Epithelial cell of proximal tubule (primary cell): Measurements from ENCODE around the gene C11orf68. TPM values are rescaled to one million over a fixed set of nuclear protein-coding genes. Genes with fewer than 3 reads are reported as not detected.
"Not testable (repeated sequence)": the region's sequence is repeated elsewhere in the genome, so short reads cannot be mapped to it uniquely, and the experiment has no call there.

Experiments used
- DNase-seq: peaks from one replicate; pipeline ENCODE4 v3.0.0-alpha.2; 2011; ENCODE audit warnings: low read depth
- H3K4me3 ChIP-seq: 2 replicates; pipeline ENCODE4 v1.5.1; 2011; ENCODE audit warnings: low read depth, mild to moderate bottlenecking, low read length
- total RNA-seq: library from RNA; depleted of rRNA; stranded (reverse); fragments of >200 nt; gene quantifications from 2 replicates; pipeline ENCODE4 v1.2.3, GENCODE V29; 2015
- TF ChIP-seq, protein P1 (sequence below): conservative IDR thresholded peaks from 2 replicates; pipeline ENCODE4 v1.5.1; 2012; ENCODE audit warnings: low read depth, mild to moderate bottlenecking, low read length

The C11orf68 gene
- total RNA-seq, 1 donor from 2014 or later, result 6.6 TPM

DNA sequence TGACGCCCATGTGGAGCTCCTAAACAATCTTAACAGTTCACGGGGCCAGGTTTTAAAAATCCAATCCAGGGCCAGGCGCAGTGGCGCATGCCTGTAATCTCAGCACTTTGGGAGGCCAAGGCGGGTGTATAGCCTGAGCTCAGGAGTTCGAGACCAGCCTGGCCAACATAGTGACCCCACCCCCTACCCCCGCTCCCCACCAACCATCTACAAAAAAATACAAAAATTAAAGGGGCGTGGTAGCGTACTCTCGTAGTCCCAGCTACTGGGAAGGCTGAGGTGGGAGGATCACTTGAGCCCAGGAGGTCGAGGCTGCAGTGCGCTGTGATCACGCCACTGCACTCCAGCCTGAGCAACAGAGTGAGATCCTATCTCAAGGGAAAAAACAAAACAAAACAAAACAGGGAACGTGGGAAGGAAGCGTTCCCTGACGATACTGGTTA lies 42.0 kb upstream of the C11orf68 start:
- TF ChIP-seq, protein P1, sequence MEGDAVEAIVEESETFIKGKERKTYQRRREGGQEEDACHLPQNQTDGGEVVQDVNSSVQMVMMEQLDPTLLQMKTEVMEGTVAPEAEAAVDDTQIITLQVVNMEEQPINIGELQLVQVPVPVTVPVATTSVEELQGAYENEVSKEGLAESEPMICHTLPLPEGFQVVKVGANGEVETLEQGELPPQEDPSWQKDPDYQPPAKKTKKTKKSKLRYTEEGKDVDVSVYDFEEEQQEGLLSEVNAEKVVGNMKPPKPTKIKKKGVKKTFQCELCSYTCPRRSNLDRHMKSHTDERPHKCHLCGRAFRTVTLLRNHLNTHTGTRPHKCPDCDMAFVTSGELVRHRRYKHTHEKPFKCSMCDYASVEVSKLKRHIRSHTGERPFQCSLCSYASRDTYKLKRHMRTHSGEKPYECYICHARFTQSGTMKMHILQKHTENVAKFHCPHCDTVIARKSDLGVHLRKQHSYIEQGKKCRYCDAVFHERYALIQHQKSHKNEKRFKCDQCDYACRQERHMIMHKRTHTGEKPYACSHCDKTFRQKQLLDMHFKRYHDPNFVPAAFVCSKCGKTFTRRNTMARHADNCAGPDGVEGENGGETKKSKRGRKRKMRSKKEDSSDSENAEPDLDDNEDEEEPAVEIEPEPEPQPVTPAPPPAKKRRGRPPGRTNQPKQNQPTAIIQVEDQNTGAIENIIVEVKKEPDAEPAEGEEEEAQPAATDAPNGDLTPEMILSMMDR, result no peak
- no peak for DNase-seq
- H3K4me3 ChIP-seq, result peak overlapping the region; percentile 75

DNA sequence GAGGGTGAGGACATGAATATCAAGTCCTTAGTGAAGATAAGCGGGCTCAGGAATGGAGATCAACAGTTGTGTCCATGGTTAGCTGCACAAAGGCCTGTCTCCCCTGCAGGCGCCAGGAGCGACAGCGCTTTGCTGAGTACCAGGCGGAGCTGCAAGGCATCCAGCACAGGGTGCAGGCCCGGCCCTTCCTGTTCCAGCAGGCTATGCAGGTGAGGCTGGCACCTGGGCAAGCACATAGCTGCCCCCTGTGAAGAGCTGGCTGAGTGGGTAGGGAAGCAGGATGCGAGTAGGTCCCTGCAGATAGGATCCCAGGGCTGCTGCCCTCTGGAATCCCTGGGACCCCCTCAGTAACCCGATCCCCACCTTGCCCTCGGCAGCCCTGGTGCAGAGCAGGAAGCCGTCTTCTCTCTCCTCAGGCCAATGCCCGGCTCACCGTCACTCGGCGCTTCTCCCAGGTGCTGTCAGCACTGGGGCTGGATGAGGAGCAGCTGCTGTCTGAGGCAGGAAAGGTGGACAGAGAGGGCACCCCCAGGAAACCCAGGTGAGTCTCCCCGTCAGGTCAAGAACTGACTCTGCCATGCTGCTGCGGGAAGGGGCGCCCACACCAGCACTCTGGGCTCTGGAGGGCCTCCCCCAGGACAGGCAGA lies 40.0 kb upstream of the C11orf68 start:
- no peak for DNase-seq
- H3K4me3 ChIP-seq, result no peak overlapping the region
- TF ChIP-seq, protein P1, result no peak

DNA sequence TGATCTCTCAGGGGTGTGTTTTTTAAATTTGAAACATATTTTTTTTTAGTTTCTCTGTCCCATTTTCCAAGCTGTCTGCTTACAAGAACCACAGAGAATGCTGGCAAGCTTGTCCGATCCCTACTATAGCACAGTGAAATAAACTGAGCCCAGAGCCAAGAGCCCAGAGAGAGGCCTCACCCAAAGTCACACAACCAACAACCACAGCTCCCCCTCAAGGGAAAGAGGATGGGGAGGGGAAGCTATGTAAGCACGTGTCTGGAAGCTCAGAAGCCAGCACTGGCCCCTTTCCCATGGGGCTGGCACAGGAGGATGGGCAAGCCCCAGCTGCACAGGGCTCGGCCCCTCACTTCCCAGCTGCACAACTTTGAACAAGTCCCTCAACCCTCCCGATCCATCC lies 39.4 kb upstream of the C11orf68 start:
- TF ChIP-seq, protein P1, result no peak

DNA sequence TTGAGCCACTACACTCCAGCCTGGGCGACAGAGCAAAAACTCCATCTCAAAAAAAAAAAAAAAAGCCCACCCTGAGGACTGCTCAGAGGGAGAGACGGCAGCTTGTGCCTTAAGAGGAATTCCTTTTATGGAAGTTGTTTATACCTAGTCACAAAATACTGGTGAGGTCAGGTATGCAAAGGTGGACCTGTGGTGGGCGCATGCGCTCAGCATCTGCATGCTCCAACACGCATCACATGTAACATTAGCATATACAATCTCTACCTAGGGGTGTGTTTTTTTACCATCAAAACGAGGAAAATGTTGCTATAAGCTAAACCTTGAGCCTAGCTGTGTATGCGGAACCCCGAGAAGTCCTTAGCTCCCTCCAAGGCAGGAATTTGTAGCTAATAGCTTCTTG lies 35.9 kb upstream of the C11orf68 start:
- TF ChIP-seq, protein P1, result no peak
- DNase-seq, result no peak
- H3K4me3 ChIP-seq, result no peak overlapping the region

More for the DNA sequence above, 39.4 kb upstream of the C11orf68 start:
- H3K4me3 ChIP-seq, result no peak overlapping the region
- no peak for DNase-seq

DNA sequence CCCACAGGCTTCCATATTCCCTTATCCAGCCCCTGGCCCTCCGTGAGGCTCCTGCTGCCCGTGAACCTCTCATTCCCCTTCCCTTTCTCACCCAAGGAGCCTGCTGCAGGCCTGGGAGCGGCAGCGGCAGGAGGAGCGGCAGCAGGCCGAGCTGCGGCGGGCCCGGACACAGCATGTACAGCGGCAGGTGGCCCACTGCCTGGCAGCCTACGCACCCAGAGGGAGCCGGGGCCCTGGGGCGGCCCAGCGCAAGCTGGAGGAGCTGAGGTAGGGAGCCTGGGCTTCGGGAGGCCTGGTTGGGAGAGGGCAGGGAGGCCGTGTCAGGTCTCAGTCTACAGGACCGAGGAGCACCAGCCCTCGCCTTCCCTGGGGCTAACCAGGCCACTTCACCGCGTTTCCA lies 34.6 kb upstream of the C11orf68 start:
- no peak for DNase-seq
- TF ChIP-seq, protein P1, result no peak

DNA sequence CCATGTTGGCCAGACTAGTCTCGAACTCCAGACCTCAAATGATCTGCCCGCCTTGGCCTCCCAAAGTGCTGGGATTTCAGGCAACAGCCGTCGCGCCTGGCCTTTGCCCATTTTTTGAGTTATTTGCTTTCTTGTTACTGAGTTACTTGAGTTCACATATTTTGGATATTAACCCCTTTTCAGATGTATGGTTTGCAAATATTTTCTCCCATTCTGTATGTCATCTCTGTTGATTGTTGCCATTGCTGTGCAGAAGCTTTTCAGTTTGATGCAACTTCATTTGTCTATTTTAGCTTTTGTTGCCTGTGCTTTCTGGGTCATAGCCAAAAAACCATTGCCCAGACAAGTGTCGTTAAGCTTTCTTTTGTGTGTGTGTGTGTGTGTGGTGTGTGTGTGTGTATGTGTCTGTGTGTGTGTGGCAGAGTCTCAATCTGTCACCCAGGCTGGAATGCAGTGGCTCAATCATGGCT lies 33.2 kb upstream of the C11orf68 start:
- no peak overlapping the region for H3K4me3 ChIP-seq
- TF ChIP-seq, protein P1, result no peak
- no peak for DNase-seq

More for the DNA sequence above, 34.6 kb upstream of the C11orf68 start:
- no peak overlapping the region for H3K4me3 ChIP-seq

DNA sequence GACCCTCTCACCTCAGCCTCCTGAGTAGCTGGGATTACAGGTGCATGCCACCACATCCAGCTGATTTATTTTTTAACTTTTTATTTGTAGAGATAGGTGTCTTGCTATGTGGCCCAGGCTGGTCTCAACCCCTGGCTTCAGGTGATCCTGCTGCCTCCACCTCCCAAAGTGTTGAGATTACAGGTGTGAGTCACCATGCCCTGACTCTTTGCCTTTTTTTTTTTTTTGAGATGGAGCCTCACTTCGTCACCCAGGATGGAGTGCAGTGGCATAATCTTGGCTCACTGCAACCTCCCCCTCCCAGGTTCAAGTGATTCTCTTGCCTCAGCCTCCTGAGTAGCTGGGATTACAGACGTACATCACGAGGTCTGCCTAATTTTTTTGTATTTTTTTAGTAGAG lies 32.8 kb upstream of the C11orf68 start:
- not testable (repeated sequence) for H3K4me3 ChIP-seq, DNase-seq

DNA sequence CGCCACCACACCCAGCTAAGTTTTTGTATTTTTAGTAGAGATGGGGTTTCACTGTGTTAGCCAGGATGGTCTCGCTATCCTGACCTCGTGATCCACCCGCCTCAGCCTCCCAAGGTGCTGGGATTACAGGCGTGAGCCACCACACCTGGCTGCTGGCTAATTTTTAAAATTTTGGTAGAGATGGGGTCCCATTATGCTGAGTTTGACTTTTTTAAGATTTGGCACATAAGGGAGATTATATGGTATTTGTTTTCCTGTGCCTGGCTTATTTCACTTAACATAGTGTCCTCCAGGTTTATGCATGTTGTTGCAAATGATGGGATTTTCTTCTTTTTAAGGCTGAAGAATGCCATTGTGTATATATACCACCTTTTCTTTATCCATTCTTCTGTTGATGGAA lies 31.8 kb upstream of the C11orf68 start:
- not testable (repeated sequence) for DNase-seq, H3K4me3 ChIP-seq
